Measurements from ENCODE around the gene SPEF1.
"Not testable (repeated sequence)": the region's sequence is repeated elsewhere in the genome, so short reads cannot be mapped to it uniquely, and the experiment has no call there.

SPEF1 gene

DNA sequence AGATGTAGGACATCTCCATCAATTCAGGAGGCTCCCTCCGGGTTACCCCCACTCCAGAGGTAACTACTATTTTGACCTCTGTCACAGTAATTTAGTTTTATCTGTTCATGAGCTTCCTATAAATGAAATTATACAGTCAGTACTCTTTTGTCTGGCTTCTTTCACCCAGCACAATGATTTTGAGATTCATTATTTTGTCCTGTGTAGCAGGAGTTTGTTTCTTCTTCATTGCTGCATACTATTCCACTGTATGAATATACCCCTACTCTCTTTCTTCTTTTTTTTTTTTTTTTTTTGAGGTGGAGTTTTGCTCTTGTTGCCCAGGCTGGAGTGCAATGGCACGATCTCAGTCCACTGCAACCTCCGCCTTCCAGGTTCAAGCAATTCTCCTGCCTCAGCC, 27.3 kb upstream of the SPEF1 start:
- DNase-seq (ENCODE audit: low read depth in 3 of 3), result no peak

DNA sequence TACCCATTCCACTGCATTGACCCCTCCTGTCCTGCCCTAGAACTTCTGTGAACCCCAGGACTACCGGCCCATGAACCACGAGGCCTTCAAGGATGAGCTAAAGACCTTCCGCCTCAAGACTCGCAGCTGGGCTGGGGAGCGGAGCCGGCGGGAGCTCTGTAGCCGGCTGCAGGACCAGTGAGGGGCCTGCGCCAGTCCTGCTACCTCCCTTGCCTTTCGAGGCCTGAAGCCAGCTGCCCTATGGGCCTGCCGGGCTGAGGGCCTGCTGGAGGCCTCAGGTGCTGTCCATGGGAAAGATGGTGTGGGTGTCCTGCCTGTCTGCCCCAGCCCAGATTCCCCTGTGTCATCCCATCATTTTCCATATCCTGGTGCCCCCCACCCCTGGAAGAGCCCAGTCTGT, 23.5 kb upstream of the SPEF1 start:
- no peak for DNase-seq (ENCODE audit: low read depth in 3 of 3)

DNA sequence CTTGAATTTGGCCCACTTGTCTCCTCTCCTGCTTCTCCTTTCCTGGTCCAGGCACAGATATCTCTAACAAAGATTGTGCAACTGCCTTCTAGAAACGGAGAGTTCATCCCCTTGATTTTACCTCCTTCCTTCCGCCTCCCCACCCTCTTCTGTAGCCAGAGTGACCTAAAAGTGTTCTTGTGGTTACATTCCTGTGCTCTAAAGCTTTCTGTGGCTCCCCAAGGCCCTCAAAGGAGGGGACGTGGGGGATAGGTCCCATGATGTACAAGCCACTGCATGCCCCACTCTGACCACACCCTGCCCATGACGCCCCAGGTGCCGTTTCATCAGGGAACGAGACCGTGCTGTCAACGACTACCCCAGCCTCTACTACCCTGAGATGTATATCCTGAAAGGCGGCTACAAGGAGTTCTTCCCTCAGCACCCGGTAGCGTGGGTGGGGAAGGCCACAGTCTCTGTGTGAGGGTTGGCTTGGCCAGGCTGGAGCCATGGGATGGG, 23.1 kb upstream of the SPEF1 start:
- DNase-seq (ENCODE audit: low read depth in 3 of 3), result no peak

DNA sequence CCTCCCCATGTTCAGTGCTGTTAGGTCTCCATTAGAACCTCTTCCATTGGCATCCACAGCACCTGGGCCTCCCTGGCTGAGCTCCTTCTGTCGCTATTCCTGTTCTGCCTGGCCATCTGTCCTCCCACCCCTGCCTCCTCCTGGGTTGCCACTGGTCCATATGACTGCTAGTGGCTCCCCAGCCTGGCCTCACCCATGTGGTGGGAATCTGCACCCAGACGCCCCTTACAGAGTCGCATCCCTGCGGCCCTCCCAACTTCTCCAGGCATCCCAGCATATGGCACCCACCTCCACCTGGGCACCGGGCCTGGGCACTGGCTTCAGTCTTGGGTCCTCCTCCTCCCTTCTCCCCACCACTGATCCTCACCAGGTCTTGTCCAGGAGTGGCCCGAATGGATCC, 22.6 kb upstream of the SPEF1 start:
- DNase-seq (ENCODE audit: low read depth in 3 of 3), result no peak

DNA sequence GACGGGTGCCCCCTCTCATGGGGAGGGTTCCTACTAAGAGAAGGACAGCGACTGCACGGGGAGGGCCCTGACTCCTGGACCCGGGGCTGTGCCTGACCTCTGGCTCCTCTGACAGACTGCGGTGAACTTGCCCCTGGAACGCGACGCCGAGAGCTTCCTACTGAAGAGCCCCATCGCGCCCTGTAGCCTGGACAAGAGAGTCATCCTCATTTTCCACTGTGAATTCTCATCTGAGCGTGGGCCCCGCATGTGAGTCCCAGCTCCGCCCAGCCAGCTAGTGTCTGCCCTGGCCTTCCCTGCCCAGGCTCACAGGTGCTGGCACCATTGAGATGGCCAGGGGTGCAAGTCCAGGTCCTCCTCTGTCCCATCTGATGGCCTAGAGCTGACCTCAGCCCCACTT, 22.0 kb upstream of the SPEF1 start:
- no peak for DNase-seq (ENCODE audit: low read depth in 3 of 3)

DNA sequence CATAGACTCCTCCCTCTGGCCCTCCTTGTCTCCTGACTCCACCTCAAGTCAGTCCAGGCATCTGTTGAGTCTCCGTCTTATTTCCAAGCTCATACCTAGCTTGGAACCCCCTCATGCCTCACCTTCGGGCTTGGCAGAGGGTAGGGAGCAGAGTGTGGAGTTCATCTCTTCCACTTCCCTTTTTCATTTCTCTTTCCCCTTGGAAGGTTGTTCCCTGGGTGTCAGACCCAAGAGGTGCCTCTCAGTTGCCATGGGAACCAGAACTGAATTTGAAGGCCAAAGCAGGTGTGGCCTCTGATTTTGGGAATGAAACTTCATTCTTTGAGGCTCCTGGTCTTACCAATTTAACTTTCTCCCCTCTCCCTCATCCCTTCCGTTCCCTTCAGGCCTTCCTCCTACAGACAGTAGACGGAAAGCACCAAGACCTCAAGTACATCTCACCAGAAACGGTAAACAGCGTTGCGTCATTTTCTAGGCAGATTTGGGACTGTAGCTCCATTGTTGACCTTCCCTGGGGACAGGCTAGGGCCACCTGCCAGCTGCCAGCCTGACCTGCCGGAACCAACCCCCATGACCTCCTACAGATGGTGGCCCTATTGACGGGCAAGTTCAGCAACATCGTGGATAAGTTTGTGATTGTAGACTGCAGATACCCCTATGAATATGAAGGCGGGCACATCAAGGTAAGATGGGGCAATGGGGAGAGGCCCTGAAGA, 21.4 kb upstream of the SPEF1 start:
- no peak for DNase-seq (ENCODE audit: low read depth in 3 of 3)

DNA sequence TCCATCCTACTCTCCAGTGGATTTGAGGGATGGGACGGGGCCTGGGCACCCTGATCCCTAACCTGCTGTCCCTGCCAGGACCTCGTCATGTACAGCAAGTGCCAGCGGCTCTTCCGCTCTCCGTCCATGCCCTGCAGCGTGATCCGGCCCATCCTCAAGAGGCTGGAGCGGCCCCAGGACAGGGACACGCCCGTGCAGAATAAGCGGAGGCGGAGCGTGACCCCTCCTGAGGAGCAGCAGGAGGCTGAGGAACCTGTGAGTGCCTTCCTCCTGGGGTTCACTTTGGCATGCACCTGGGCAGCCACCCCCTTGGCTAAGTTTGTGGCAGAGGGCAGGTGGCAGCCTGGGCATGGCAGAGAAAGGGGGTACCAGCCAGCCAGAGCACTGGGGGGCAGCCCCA, 20.6 kb upstream of the SPEF1 start:
- DNase-seq (ENCODE audit: low read depth in 3 of 3), result no peak

DNA sequence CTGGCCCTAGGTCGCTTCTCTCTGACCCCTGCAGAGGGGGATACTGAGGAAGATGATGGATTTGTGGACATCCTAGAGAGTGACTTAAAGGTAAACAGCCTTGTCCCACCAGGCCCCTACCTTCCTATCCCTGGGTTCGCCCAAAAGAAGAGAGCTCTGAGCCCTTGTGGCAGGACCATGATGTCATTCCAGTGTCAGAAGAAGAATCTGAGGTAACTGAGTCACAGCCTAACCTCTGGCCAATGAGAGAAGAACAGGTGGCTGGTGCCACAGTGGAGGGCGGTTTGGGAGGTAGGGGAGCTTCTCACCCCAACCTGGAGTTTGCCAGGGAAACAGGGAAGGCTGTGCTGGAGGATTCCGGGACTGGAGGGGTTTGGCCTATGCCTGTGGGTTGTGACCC, 20.1 kb upstream of the SPEF1 start:
- no peak for DNase-seq (ENCODE audit: low read depth in 3 of 3)

DNA sequence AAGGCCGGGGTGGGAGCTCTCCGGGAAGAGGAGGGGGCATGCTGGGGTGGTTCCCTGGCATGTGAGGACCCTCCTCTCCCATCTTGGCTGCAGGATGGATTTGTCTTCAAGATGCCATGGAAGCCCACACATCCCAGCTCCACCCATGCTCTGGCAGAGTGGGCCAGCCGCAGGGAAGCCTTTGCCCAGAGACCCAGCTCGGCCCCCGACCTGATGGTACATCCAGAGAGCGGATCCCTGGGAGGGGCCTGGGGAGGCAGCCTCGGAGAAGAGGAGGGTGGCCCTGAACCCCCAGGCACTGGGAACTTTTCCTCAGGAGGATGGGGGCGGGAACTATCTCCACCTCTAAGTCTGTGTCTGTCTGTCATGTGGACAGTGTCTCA, 19.6 kb upstream of the SPEF1 start:
- no peak for DNase-seq (ENCODE audit: low read depth in 3 of 3)

DNA sequence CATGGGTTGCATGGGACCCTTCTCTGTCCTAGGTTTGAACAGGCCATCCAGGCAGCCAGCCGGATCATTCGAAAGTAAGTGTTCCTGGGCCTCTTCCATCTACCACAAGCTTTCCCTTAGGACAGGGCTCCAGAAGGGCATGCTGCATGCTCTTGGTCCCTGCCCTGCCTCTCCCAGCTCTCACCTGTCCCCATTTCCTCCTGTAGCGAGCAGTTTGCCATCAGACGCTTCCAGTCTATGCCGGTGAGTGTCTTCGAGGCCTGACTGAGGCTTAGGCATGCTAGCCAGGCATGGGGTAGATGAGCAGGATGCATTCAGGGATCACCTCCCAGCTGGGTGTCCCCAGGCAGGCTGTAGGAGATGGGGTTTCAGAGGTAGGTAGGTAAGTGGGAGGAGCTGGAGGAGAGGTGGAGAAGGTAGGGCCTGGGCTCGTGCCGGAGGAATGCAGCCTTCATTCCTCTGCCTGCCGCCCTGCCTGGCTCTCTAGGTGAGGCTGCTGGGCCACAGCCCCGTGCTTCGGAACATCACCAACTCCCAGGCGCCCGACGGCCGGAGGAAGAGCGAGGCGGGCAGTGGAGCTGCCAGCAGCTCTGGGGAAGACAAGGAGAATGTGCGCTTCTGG, 19.1 kb upstream of the SPEF1 start:
- DNase-seq (ENCODE audit: low read depth in 3 of 3), result no peak

DNA sequence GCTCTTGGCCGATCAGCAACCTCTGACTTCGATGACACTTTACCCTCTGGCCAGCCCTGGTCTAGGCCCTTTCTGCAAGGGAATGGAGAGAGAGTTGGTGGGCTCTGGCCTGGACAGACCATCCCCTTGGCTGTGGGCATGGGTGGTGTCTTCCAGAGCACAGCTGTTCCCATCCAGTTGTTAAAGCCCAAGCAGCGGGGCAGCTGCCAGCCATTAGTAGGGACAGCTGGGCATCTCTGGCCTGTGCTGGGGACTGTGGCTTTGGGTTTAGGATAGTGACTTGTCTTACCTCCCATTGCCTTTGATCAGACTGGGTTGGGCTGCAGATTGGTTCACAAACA, 17.6 kb upstream of the SPEF1 start:
- no peak for DNase-seq (ENCODE audit: low read depth in 3 of 3)

DNA sequence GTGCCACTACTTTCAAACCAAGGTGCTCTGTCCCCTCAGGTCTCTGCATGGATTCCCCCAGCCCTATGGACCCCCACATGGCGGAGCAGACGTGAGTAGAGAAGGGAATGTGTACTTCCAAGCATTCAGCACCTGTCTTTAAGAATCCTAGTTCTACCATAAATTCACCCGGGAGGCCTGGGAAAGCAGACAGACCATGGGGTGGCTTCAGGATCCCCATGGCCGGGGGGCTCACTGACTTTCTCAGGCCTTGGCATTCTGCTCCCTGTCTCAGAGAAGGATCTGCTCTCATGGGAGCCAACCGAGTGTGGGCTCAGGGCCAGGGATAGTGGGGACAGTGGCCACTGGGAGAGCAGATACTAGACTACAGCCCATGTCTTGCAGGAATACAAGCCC, 17.1 kb upstream of the SPEF1 start:
- no peak for DNase-seq (ENCODE audit: low read depth in 3 of 3)

DNA sequence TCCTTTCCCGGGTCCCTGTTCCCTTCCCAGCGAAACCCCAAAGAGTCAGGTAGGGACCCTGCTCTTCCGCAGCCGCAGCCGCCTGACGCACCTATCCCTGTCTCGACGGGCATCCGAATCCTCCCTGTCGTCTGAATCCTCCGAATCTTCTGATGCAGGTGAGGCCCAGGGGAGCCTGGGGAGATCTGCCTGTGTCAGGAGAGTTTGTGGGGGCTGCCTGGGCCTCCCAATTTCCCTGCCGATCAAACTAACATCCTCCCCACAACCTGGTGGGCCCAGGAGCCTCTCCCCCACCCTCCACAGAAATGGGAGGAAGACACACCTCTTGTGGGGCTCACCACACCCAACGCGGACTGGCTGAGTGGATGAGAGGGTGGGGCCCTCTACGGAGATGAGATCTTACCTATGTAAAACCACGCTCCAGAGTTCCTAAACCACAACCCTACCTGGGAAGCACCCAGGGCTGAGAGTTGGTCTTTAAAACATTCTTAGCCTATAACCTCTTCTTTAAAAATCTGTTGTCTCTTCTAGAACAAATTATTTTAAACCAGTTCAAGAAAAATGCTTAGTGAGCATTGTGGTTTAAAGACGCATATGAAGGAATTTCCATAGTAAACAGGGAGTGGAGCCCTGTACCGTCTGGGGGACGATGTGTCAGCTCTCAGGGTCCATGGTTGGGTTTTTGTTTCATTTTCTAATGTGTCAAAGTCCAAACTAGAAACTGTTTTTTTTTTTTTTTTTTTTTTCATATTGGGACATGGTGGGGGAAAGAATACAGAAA, 16.5 kb upstream of the SPEF1 start:
- DNase-seq (ENCODE audit: low read depth in 3 of 3), result no peak

DNA sequence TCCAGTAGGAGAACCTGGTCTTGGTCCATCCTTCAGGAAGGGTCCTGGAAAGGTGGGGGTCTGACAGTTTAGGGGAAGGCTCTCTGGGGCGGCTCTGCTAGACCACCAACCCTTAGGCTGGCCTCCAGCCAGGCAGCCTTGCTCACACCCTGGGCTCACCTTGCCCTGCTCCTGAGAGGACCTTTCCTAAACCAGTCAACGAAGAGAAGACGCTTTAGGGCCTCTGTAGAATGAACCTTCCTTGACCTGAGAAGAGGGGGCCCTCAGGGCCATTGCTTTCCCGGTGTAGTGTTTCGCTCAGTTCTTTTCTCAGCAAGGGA, 15.9 kb upstream of the SPEF1 start:
- no peak for DNase-seq (ENCODE audit: low read depth in 3 of 3)

DNA sequence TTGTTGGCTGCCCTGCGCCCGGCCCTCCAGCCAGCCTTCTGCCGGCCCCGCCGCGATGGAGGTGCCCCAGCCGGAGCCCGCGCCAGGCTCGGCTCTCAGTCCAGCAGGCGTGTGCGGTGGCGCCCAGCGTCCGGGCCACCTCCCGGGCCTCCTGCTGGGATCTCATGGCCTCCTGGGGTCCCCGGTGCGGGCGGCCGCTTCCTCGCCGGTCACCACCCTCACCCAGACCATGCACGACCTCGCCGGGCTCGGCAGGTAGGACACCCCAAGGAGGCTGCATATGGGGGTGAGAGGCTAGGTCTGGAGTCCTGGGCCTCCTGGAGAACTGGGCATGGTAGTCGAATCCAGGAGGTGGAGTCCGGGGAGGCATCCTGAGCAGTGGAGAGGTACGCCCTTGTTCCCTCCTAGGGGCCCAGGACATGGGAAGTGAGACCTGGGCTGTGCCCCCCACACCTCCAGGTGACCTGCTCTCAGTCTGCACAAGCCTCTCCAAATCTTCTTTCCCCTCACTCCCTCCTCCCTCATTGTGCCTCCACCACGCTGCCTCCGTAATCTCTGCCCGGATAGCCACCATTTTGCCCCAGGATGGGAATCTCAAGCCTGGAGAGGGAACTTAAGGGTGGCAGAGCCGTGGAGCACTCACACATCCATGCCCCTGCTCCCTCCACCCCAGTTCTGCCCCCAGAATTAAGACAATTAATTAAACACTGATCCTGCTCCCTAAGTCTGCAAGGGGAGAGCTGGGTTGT, 15.4 kb upstream of the SPEF1 start:
- DNase-seq (ENCODE audit: low read depth in 3 of 3), result no peak

DNA sequence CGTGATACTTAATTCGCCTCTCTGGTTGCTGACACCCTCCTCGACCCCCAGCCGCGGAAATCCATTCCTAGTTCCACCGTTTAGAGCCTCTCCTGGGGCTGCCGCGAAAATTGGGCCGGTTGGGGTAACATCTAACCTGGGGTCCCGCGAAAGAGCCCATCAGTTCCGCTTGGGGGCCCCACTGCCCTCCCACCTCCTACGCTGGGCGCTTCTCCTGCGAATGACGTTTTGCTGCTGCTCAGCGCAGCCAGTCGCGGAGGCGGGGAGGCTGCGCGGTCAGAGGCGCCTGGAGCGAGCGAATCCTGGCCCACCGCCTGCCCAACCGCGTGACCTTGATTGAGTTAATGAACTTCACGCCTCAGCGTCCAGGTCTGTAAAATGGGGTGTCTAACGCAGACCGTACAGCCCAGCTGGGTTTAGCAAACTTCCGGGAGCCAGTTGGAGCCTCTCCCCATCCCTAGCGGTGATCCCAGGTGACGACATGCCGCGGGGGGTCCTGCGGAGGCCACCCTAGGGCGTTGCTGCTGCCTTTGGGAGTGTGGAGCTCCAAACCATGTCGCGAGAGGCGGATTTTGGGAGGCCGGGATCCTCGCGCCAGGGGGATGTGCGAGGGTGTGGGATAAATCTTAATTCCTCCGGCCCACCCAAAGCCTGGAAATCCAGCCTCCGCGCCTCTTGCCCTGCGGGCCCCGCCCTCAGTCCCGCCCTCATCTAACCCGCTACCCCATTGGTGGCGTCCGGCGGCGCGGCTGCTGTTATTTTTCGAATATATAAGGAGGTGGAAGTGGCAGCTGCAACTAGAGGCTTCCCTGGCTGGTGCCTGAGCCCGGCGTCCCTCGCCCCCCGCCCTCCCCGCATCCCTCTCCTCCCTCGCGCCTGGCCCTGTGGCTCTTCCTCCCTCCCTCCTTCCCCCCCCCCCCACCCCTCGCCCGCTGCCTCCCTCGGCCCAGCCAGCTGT, 14.5 kb upstream of the SPEF1 start, which contains the start of gene CDC25B:
CDC25B (plus strand) TSS at position 800 of the 958 bp plus-strand sequence. CDS start 222 bp downstream, outside the sequence.
- DNase-seq (ENCODE audit: low read depth in 3 of 3), result peak; percentile 77 to 82 (median 80)

DNA sequence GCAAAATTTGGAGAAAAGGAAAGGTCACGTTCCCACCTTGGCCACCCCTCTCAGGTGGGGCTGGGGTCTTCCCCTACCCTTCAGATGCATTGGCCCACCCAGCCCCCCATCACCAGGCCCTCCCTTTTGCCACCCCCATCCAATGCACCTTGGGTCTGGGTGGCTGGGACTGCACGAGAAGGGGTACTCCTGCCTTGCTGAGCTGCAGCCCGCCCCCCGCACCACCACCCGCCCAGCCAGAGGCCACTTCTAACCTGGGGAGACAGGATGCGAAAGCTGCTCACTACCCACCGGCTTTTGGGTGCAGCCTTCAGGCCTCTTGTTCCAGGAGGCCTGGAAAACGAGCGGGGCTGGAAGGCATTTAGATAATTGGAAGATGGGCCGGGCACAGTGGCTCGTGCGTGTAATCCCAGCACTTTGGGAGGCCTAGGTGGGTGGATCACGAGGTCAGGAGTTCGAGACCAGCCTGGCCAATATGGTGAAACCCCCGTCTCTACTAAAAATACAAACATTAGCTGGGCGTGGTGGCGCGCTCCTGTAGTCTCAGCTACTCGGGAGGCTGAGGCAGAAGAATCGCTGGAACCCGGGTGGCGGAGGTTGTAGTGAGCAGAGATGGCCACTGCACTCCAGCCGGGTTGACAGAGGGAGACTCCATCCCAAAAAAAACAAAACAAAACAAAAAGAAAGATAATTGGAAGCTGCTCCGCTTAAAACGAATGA, 13.6 kb upstream of the SPEF1 start:
- DNase-seq (ENCODE audit: low read depth in 3 of 3), result no peak

DNA sequence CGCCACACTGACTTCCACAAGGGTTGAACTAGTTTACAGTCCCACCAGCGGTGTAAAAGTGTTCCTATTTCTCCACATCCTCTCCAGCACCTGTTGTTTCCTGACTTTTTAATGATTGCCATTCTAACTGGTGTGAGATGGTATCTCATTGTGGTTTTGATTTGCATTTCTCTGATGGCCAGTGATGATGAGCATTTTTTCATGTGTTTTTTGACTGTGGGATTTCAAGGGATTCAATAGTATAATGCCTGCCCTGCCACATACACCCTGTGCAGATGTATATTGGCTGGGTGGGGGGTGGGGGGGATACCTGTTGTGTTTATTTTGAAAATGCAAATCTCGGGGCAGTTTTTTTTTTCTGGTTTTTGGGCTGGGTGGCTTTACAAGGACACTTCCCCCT, 12.9 kb upstream of the SPEF1 start:
- not testable (repeated sequence) for DNase-seq (ENCODE audit: low read depth in 3 of 3)

DNA sequence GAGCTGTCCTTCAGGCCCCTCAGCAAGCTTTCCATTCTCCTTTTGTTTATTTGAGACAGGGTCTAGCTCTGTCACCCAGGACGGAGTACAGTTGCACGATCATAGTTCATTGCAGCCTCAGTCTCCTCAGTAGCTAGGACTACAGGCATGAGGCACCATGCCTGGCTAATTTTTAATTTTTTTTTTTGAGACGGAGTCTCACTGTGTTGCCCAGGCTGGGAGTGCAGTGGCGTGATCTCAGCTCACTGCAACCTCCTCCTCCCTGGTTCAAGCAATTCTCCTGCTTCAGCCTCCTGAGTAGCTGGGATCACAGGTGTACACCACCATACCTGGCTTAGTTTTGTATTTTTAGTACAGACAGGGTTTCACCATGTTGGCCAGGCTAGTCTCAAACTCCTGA, 8.0 kb upstream of the SPEF1 start:
- DNase-seq (ENCODE audit: low read depth in 3 of 3), result not testable (repeated sequence)

DNA sequence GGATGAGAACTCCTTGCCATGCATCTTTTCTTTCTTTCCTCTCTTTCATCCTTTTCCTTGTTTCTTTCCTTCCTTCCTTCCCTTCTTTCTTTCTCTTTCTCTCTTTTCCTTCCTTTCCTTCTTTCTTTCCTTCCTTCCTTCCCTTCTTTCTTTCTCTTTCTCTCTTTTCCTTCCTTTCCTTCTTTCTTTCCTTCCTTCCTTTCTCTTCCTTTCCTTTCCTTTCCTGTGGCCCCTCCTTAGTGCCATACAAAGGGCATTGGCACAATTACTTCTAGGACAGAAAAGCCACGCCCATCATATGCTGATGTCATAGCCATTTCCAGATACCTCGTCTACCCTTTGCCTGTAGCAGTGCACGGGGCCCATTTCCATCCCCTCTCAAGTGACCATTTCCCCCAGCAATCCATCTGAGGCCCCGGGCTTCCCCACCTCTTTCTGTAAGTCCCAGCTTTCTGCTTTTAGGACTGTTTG, 7.5 kb upstream of the SPEF1 start:
- DNase-seq (ENCODE audit: low read depth in 3 of 3), result no peak
